HG03521 (cell line): ENCODE data around the gene ARID3B.
"Not testable (repeated sequence)": the region's sequence is repeated elsewhere in the genome, so short reads cannot be mapped to it uniquely, and the experiment has no call there.

Source experiments
- ATAC-seq: cut with Tn5 transposase; IDR thresholded peaks from one replicate; pipeline ENCODE4 v1.9.1; 2021; ENCODE audit warnings: mild to moderate bottlenecking, moderate library complexity; ENCODE audit not compliant: unreplicated experiment

ARID3B gene

GRCh38 chr15:74531144-74531811, 9.7 kb upstream of the ARID3B start:
- no peak for ATAC-seq

- ATAC-seq = no peak
Observed at GRCh38 chr15:74535388-74536084, 5.5 kb upstream of the ARID3B start.

DNA sequence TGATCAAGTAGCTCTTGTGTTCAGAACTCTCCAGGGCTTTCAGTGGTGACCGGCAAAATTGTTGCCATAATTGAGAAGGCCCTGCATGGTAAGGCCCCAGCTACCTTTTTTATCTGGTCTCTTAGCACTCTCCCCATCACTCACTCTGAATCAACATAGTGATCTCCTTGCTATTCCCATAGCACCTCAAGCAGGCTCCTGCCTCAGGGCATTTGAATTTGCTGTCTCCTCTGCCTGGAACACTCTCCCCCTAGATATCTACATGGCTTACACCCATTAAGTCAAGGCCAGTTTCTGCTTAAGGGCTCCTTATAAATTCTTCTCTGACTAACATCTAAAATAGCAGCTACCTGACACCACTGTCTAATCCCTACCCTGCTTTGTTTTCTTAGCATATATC, 3.3 kb upstream of the ARID3B start:
- no peak for ATAC-seq

DNA sequence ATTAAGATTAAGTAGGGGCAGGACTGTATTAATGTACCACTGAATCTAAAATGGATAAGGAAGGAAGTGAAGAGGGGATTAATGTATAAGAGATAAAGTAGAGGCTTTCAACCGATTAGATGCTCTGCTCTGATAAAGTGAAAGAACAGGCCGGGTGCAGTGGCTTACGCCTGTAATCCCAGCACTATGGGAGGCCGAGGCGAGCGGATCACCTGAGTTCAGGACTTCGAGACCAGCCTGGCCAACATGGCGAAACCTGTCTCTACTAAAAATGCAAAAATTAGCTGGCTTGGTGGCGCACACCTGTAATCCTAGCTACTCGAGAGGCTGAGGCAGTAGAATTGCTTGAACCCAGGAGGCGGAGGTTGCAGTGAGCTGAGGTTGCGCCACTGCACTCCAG, 1.5 kb upstream of the ARID3B start:
- ATAC-seq = not testable (repeated sequence)

DNA sequence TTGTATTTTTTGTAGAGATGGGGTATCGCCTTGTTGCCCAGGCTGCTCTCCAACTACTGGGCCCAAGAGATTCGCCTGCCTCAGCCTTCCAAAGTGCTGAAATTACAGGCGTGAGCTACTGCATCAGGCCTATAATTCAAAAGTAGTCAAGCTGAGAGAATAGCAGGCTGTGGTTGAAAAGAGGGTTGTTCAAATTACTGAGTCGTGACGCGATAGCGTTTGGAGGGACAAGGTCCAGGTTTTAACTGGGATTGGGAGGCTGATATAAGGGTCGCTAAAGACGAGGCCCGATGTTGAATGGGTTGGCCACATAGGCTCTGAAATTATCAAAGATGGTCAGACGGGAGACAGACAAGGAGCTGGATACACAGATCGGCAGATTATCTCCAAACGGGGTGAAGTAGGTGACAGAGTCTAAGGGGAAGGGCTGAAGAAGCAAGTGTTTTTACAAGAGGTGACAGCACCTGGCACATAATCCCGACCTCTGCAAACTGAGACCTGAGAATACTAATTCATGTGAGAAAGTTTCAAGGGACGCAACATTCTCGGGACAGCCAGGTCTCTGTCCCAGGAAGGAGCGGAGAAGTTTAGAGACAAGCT, 759 bp upstream of the ARID3B start:
- peak; percentile 1 for ATAC-seq

- ATAC-seq = peak; percentile 7
Observed at GRCh38 chr15:74541494-74542165, 610 bp downstream of the ARID3B start.

GRCh38 chr15:74542166-74543042, 1.4 kb downstream of the ARID3B start:
- no peak for ATAC-seq

DNA sequence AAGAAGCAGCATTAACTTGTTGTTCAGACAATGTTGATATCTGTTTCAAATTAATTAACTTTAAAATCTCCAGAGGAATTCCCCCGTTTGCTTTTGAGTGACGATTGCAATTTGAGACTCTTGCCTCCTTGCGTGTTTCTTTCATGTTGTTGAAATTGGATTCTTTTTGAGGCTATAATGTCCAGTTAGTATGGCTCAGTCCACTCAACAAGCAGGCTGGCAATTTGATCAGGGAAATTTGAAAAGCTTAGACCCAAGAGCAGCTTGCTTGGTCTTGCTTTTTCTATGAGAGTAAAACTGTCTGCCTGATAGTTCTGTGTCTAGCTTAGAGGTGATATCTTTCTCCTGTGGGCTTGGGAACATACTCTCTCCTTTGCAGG, 2.0 kb downstream of the ARID3B start:
- ATAC-seq = no peak

DNA sequence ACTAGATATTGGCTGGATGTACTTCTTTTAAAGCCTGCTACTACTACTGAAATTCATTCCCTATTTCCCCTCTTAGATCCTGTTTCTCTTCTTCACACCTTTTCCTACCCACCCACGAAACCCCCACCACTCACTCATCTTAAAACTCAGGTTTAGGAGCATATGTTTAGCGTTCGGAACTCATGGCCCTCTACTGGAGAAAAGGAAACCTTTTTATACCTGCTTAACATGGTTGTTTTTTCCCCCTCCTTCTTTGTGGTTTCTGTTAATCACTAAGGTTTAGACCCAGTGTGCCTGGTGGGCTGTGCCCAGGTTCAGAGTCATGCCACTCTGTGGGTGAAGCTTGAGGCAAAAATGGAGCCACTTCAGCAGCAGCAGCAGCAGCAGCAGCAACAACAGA, 2.6 kb downstream of the ARID3B start:
- ATAC-seq = no peak

- ATAC-seq = no peak
Observed at GRCh38 chr15:74545086-74545485, 4.1 kb downstream of the ARID3B start.

GRCh38 chr15:74545776-74546656, 5.0 kb downstream of the ARID3B start:
- peak; percentile 42 for ATAC-seq

DNA sequence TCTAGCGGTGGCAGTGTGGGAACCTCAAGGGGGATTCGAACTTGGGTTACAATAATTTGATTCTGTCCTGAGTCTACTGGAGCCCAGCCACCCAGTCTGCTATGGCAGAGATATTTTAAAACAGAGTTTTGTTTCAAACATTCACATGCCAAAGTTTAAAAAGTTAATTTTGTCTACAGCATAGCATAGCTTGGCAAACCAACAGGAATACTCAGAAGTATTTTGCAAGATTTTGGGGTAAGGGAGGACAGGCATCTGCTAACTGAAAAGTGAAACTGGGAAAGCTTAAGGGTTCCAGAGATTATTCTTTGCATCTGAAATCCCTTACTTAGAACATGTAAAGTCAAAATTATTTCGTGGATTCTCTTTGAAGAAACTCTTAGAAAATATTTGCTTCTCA, 6.6 kb downstream of the ARID3B start:
- ATAC-seq = no peak

DNA sequence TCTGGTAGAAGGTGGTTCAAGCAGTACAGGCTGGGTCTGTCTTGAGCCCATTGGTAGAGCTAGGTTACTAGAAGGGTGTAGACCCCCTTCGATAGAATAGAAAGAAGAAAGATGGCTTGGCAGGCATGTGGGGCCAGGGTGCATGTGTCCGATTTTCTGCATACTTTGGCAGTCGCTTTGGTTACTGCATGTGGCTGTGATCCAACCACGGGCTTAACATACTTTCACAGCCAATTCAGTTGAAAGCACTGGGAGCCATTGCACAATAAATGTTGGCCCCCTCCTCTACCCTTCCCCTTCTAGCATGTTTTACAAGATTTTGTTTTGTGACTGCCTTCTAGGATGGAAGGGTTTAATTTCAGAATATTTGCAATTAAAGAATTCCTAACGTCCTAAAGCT, 7.2 kb downstream of the ARID3B start:
- ATAC-seq = no peak

- no peak for ATAC-seq
Observed at GRCh38 chr15:74549816-74550215, 8.8 kb downstream of the ARID3B start.

DNA sequence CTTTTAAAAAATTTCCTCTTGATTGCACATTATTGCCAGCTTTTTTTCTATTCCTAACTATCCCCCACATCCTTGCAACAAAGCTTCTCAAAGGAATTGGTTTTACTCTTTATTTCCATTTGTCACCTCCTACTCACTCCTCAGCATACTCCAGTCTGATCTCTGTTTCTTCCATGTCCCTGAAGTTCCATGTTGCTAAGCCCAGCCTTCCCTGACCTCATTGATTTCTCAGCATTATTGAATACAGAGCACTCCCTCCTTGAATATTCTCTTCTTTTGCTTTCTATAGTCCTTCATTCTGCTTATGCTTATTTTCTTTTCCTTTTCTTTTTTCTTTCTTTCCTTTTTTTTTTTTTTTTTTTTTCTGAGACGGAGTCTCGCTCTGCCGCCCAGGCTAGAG, 10.7 kb downstream of the ARID3B start:
- no peak for ATAC-seq

DNA sequence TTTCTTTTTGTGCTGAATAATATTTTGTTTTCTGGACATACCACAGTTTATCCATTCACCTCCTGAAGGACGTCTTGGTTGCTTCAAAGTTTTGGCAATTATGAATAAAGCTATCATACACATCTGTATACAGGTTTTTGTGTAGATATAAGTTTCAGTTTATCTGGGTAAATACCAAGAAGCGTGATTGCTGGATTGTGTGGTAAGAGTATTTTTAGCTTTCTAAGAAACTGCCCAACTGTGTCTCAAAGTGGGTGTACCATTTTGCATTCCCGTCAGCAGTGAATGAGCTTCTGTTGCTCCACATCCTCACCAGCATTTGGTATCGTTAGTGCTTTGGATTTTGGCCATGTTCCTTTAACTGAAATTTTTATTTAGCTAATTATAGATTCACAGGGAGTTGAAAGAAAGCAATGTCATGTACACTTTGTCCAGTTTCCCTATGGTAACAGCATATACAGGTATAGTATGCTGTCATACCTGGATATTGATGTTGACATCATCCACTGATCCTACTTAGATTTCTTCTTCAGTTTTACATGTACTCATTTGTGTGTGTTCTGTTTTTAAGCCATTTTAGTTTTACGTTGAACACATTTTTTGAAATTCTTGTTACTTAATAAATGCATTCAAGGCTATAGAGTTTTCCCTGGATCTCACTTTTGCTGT, 11.9 kb downstream of the ARID3B start:
- ATAC-seq = no peak

DNA sequence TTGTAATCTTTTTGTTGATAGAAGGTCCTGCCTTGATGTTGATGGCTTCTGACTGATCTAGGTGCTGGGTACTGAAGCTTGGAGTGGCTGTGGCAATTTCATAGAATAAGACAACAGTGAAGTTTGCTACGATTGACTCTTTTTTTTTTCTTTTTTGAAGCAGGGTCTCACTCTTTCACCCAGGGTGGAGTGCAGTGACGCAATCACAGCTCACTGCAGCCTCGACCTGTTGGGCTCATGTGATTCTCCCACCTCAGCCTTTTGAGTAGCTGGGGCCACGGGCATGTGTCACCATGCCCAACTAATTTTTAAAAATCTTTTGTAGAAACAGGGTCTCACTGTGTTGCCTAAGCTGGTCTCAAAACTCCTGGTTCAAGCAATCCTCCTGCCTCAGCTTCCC, 14.2 kb downstream of the ARID3B start:
- ATAC-seq = no peak

DNA sequence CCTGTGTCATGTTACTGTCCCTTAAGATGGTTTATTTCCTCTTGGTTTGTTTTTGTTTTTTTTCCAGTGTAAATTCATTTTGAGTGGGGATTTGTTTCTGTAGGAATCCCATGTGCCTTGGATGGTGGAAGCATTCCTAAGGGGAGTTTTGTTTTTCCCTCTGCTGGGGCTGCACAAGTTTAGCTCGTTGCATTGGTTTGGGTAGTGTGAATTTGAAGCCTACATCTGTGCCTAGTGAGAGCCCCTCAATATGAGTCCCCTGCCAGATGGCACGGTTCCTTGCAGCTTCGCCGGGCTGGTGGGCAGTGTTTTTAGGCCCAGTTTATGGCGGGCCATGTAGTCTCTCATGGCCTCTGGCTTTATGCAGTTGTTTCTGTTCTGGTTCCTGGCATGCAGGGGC, 17.7 kb downstream of the ARID3B start:
- no peak for ATAC-seq

- no peak for ATAC-seq
Observed at GRCh38 chr15:74563442-74563841, 22.4 kb downstream of the ARID3B start.
